ENCODE data around the gene GIGYF2. TPM values are rescaled to one million over a fixed set of nuclear protein-coding genes. Genes with fewer than 3 reads are reported as not detected.

The GIGYF2 gene
- total and polyA plus RNA-seq, 2 of the 4 experiments (the other 2 are of a cell fraction) = 14.7 to 66.0 TPM

DNA sequence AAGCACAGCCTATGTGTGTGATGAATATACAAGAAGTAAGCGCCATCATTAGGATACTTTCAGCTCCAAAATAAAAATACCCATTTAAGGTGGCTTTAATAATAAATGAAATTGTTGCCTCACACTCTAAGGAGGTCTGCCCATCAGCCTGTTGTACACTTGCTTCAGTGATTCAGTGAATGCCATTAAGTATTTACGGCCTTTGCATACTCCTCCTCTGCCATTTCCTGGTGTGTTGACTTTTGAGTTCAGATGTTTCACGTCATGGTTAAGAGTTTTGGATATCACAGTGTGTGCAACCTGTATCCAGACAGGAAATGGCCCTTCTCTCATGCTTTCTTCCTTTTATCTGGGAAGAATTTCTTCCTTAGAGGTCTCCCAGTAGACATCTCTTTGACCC, 134.4 kb downstream of the GIGYF2 start:
- dilution Hi-C loops (cut with HindIII; ENCODE audit: low sequenced_read_pairs, unreplicated experiment) = no loop called here
- TF ChIP-seq CEBPB (IDR thresholded peaks at IDR 0.05; ENCODE audit: low read depth, low read length) = no peak
- no peak for TF ChIP-seq POLR2A (IDR thresholded peaks at IDR 0.05; ENCODE audit: low read depth, low read length)
- no peak for TF ChIP-seq MAFK (IDR thresholded peaks at IDR 0.05; ENCODE audit: low read depth, low read length)
- TF ChIP-seq FOS (IDR thresholded peaks at IDR 0.05; ENCODE audit: low read depth, low read length) = no peak
- no peak for TF ChIP-seq MAZ (IDR thresholded peaks at IDR 0.05; ENCODE audit: borderline replicate concordance, low read depth, low read length)
- TF ChIP-seq, protein P1, sequence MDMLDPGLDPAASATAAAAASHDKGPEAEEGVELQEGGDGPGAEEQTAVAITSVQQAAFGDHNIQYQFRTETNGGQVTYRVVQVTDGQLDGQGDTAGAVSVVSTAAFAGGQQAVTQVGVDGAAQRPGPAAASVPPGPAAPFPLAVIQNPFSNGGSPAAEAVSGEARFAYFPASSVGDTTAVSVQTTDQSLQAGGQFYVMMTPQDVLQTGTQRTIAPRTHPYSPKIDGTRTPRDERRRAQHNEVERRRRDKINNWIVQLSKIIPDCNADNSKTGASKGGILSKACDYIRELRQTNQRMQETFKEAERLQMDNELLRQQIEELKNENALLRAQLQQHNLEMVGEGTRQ (IDR thresholded peaks at IDR 0.05; ENCODE audit: low read depth, low read length) = no peak
- no peak for TF ChIP-seq RAD21 (IDR thresholded peaks at IDR 0.05; ENCODE audit: low read length)
- TF ChIP-seq, protein P2, sequence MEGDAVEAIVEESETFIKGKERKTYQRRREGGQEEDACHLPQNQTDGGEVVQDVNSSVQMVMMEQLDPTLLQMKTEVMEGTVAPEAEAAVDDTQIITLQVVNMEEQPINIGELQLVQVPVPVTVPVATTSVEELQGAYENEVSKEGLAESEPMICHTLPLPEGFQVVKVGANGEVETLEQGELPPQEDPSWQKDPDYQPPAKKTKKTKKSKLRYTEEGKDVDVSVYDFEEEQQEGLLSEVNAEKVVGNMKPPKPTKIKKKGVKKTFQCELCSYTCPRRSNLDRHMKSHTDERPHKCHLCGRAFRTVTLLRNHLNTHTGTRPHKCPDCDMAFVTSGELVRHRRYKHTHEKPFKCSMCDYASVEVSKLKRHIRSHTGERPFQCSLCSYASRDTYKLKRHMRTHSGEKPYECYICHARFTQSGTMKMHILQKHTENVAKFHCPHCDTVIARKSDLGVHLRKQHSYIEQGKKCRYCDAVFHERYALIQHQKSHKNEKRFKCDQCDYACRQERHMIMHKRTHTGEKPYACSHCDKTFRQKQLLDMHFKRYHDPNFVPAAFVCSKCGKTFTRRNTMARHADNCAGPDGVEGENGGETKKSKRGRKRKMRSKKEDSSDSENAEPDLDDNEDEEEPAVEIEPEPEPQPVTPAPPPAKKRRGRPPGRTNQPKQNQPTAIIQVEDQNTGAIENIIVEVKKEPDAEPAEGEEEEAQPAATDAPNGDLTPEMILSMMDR (conservative IDR thresholded peaks at IDR 0.05; ENCODE audit: low read depth, low read length) = no peak
- no peak for TF ChIP-seq CHD1 (IDR thresholded peaks at IDR 0.05; ENCODE audit: low read depth, low read length)
- TF ChIP-seq RCOR1 (IDR thresholded peaks at IDR 0.05; ENCODE audit: insufficient replicate concordance, low read length) = no peak
- TF ChIP-seq, protein P3, sequence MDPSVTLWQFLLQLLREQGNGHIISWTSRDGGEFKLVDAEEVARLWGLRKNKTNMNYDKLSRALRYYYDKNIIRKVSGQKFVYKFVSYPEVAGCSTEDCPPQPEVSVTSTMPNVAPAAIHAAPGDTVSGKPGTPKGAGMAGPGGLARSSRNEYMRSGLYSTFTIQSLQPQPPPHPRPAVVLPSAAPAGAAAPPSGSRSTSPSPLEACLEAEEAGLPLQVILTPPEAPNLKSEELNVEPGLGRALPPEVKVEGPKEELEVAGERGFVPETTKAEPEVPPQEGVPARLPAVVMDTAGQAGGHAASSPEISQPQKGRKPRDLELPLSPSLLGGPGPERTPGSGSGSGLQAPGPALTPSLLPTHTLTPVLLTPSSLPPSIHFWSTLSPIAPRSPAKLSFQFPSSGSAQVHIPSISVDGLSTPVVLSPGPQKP (IDR thresholded peaks at IDR 0.05; ENCODE audit: borderline replicate concordance, low read depth, low read length) = no peak
- no peak for TF ChIP-seq SMC3 (IDR thresholded peaks at IDR 0.05; ENCODE audit: low read depth, low read length)
- Histone ChIP-seq H2AFZ (replicated peaks; ENCODE audit: low read length, poor library complexity) (no peak overlapping the region), H2BK120ac (ENCODE audit: low read depth, low read length) (no peak overlapping the region), H3K9me1 (ENCODE audit: insufficient read depth, low read length) (no peaks in the 10 kb centered on the region), H3K23ac (ENCODE audit: low read depth, low read length) (no peak overlapping the region), H3K18ac (ENCODE audit: low read depth, low read length) (no peak overlapping the region), H4K8ac (ENCODE audit: low read depth in 2 of 2, low read length in 2 of 2) (no peak overlapping the region), H2AK9ac (replicated peaks; ENCODE audit: low read depth, low read length, poor library complexity) (no peak overlapping the region), H3K14ac (replicated peaks; ENCODE audit: low read depth, low read length) (no peak overlapping the region), H4K91ac (ENCODE audit: insufficient read depth, low read depth, low read length) (no peak overlapping the region), H2AK5ac (ENCODE audit: low read depth, low read length) (no peak overlapping the region), H3K4ac (ENCODE audit: low read depth, low read length) (no peak overlapping the region), H3K36me3 (ENCODE audit: control insufficient read depth, insufficient read depth, low read length) (peaks cover 30% of the 10 kb centered on the region), H3K4me2 (ENCODE audit: low read depth, low read length) (no peak overlapping the region), H3K9ac (ENCODE audit: low read depth, low read length) (no peak overlapping the region), H2BK5ac (ENCODE audit: low read depth, low read length, poor library complexity, severe bottlenecking) (no peak overlapping the region), H3K9me3 (ENCODE audit: control insufficient read depth, insufficient read depth, low read length) (no peaks in the 10 kb centered on the region), H2BK20ac (ENCODE audit: low read depth, low read length) (no peak overlapping the region), H3K27ac (ENCODE audit: insufficient read depth, low read length) (no peak overlapping the region), H2BK15ac (ENCODE audit: low read depth, low read length) (no peak overlapping the region), H3K56ac (ENCODE audit: extremely low read depth, insufficient read depth, low read length) (no peak overlapping the region), H3K4me3 (ENCODE audit: insufficient read depth, low read depth, low read length) (no peak overlapping the region), H4K5ac (ENCODE audit: low read depth, low read length) (no peak overlapping the region), H3K79me1 (ENCODE audit: low read depth in 1 of 2, low read length in 2 of 2) (peaks cover 7 to 9% of the 10 kb centered on the region in 2 experiments; a peak in 2 of 4 replicates), H3K4me1 (ENCODE audit: control insufficient read depth, insufficient read depth, low read length) (no peaks in the 10 kb centered on the region), H3K27me3 (ENCODE audit: control insufficient read depth, insufficient read depth, low read length) (no peaks in the 10 kb centered on the region), H4K20me1 (ENCODE audit: insufficient read depth, low read length) (no peaks in the 10 kb centered on the region)
- WGBS, 2 experiments (ENCODE audit: extremely low coverage in 2 of 2, insufficient read length in 1 of 2) = no CpG with 5 or more reads among the region's 3 CpGs
- ATAC-seq (ENCODE audit: low read depth) (no peak), DNase-seq (no peak)
- in situ Hi-C loops (cut with MboI; ENCODE audit: low sequenced_read_pairs) = no loop called here
- ChIA-PET CTCF (no interaction called here), POLR2A (ENCODE audit: unreplicated experiment) (no interaction called here)
- intact Hi-C loops (cut with micrococcal nuclease) = no loop called here
- BruUV-seq (replicated peaks) = no TSS peak

All from IMR-90 (cell line).